ENCODE results near the gene ACBD6. TPM values are rescaled to one million over a fixed set of nuclear protein-coding genes. Genes with fewer than 3 reads are reported as not detected.

The ACBD6 gene
- total RNA-seq, 1 donor from 2014 or later, result 57.1 TPM

GRCh38 chr1:180249725-180250498 is 252.5 kb downstream of the ACBD6 start:
- FAIRE-seq, result no peak
- DNase-seq (ENCODE audit: low spot score in 2 of 2), result no peak

GRCh38 chr1:180248731-180249681 is 253.4 kb downstream of the ACBD6 start:
- FAIRE-seq (no peak), DNase-seq (ENCODE audit: low spot score in 2 of 2) (no peak)

GRCh38 chr1:180248176-180248575 is 254.2 kb downstream of the ACBD6 start:
- no peak for DNase-seq (ENCODE audit: low spot score in 2 of 2)
- FAIRE-seq, result no peak

GRCh38 chr1:180247580-180247979 is 254.8 kb downstream of the ACBD6 start:
- FAIRE-seq, result no peak

GRCh38 chr1:180247061-180247460 is 255.3 kb downstream of the ACBD6 start:
- FAIRE-seq, result no peak
- no peak for DNase-seq (ENCODE audit: low spot score in 2 of 2)

More at GRCh38 chr1:180247580-180247979, 254.8 kb downstream of the ACBD6 start:
- no peak for DNase-seq (ENCODE audit: low spot score in 2 of 2)

- DNase-seq (ENCODE audit: low spot score in 2 of 2), result no peak
- FAIRE-seq, result no peak
These were observed 255.8 kb downstream of the ACBD6 start for GRCh38 chr1:180246579-180246978.

GRCh38 chr1:180244840-180245239 is 257.5 kb downstream of the ACBD6 start:
- DNase-seq (ENCODE audit: low spot score in 2 of 2) (no peak), FAIRE-seq (no peak)

GRCh38 chr1:180243517-180244221 is 258.7 kb downstream of the ACBD6 start:
- FAIRE-seq (no peak), DNase-seq (ENCODE audit: low spot score in 2 of 2) (no peak)

GRCh38 chr1:180241716-180242544 is 260.4 kb downstream of the ACBD6 start:
- no peak for DNase-seq (ENCODE audit: low spot score in 2 of 2)
- no peak for FAIRE-seq

GRCh38 chr1:180239145-180240096 is 263.0 kb downstream of the ACBD6 start:
- DNase-seq (ENCODE audit: low spot score in 2 of 2) (no peak), FAIRE-seq (no peak)

GRCh38 chr1:180238675-180239074 is 263.7 kb downstream of the ACBD6 start:
- FAIRE-seq (no peak), DNase-seq (ENCODE audit: low spot score in 2 of 2) (no peak)

Small RNA genes lying within 50 kb of the gene (small RNA-seq; reads per million reads assigned to genes)
- 0.10 reads per million for gene MIR3121
- not detected for gene RF00019

Other genes starting within 250 kb of the ACBD6 start
- gene OVAAL, start 56.4 kb upstream of the ACBD6 start, total RNA-seq, result not detected
- gene XPR1, start 129.4 kb upstream of the ACBD6 start, total RNA-seq, result 380 TPM